Stomach smooth muscle (tissue), 2 donors: ENCODE results near the gene OR6C75.
"Not testable (repeated sequence)": the region's sequence is repeated elsewhere in the genome, so short reads cannot be mapped to it uniquely, and the experiment has no call there.

Experiments used
- H3K27ac ChIP-seq: one replicate; pipeline ENCODE4 v1.7.0; 2013; ENCODE audit warnings: mild to moderate bottlenecking, low read length, inconsistent platforms
- H3K27me3 ChIP-seq, 2 donors: one replicate each; pipeline ENCODE4 v1.7.0; 2013; ENCODE audit warnings: low read length in 2 of 2; ENCODE audit not compliant: insufficient read depth in 2 of 2, control insufficient read depth in 1 of 2
- H3K36me3 ChIP-seq, 2 donors: one replicate each; pipeline ENCODE4 v1.7.0; 2013; ENCODE audit warnings: low read length in 2 of 2; ENCODE audit not compliant: control insufficient read depth in 2 of 2, insufficient read depth in 2 of 2
- H3K4me1 ChIP-seq: one replicate; pipeline ENCODE4 v1.7.0; 2013; ENCODE audit warnings: low read length; ENCODE audit not compliant: control insufficient read depth, insufficient read depth
- H3K4me3 ChIP-seq, 2 donors: one replicate each; pipeline ENCODE4 v1.7.0; 2013; ENCODE audit warnings: low read length in 2 of 2
- H3K9ac ChIP-seq, 2 donors: one replicate each; pipeline ENCODE4 v1.7.0; 2013; ENCODE audit warnings: low read length in 2 of 2, mild to moderate bottlenecking in 1 of 2
- H3K9me3 ChIP-seq, 2 donors: one replicate each; pipeline ENCODE4 v1.7.0; 2013; ENCODE audit warnings: low read length in 2 of 2; ENCODE audit not compliant: control insufficient read depth in 2 of 2
- donor health status: healthy.
- donor health status: Pancreatic carcinoma.

OR6C75 gene

GRCh38 chr12:55362675-55363074 is at the start of gene OR6C75:
Gene OR6C75, plus strand, starts transcription at chr12:55362975. Its CDS starts 2,136 bp downstream, at chr12:55365111.
- Histone ChIP-seq H3K4me1 (no peaks in the 10 kb centered on the region), H3K36me3 (no peaks in the 10 kb centered on the region), H3K27ac (no peak within 1 kb of the TSS), H3K27me3 (no peaks in the 10 kb centered on the region), H3K9ac (no peak within 1 kb of the TSS), H3K9me3 (no peaks in the 10 kb centered on the region), H3K4me3 (no peak within 1 kb of the TSS)

GRCh38 chr12:55314043-55314442 is 48.7 kb upstream of the OR6C75 start, which contains the start of gene OR6C1:
Gene OR6C1, plus strand, starts transcription at chr12:55314343. Its CDS starts 6,257 bp downstream, at chr12:55320600.
- H3K4me1 ChIP-seq = no peaks in the 10 kb centered on the region
- H3K27ac ChIP-seq = no peak within 1 kb of the TSS
- H3K36me3 ChIP-seq = no peaks in the 10 kb centered on the region
- no peaks in the 10 kb centered on the region for H3K9me3 ChIP-seq
- no peak within 1 kb of the TSS for H3K4me3 ChIP-seq
- H3K27me3 ChIP-seq = no peaks in the 10 kb centered on the region
- no peak within 1 kb of the TSS for H3K9ac ChIP-seq

DNA sequence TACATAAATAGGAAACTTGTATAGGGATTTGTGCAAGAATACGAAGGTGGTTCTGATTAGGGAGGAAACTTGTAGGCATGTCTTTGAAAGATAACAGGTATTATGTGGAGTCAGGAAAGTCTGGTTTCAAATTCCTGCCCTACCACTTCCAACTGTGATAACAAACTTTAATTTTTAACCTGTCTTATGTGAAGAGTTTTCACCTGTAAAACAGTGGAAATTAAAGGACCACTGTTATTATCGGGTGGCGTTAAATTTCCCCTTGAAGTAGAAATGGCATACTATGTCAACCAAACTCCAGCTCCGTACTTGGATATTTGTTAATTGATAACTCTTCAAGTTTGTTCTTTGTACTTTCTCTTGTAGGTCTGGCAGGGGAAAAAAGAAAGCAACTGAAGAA is 42.6 kb upstream of the OR6C75 start:
- Histone ChIP-seq H3K9me3 (no peaks in the 10 kb centered on the region), H3K9ac (no peak overlapping the region), H3K4me3 (no peak overlapping the region), H3K36me3 (no peaks in the 10 kb centered on the region), H3K27me3 (no peaks in the 10 kb centered on the region), H3K27ac (no peak overlapping the region), H3K4me1 (no peaks in the 10 kb centered on the region)

- not testable (repeated sequence) for H3K4me1 ChIP-seq, H3K4me3 ChIP-seq, H3K9ac ChIP-seq, H3K9me3 ChIP-seq, H3K27me3 ChIP-seq, H3K27ac ChIP-seq, H3K36me3 ChIP-seq
Observed at GRCh38 chr12:55325801-55326200, 37.0 kb upstream of the OR6C75 start.

GRCh38 chr12:55330446-55330845 is 32.3 kb upstream of the OR6C75 start, which contains the start of gene OR6C3:
Gene OR6C3, plus strand, starts transcription at chr12:55330746. Its CDS starts 955 bp downstream, at chr12:55331701.
- H3K36me3 ChIP-seq = no peaks in the 10 kb centered on the region
- H3K4me1 ChIP-seq = no peaks in the 10 kb centered on the region
- no peak within 1 kb of the TSS for H3K4me3 ChIP-seq
- H3K9me3 ChIP-seq = no peaks in the 10 kb centered on the region
- H3K9ac ChIP-seq = no peak within 1 kb of the TSS
- no peak within 1 kb of the TSS for H3K27ac ChIP-seq
- no peaks in the 10 kb centered on the region for H3K27me3 ChIP-seq

- no peaks in the 10 kb centered on the region for H3K9me3 ChIP-seq
- no peaks in the 10 kb centered on the region for H3K36me3 ChIP-seq
- H3K27me3 ChIP-seq = no peaks in the 10 kb centered on the region
- no peak overlapping the region for H3K27ac ChIP-seq
- no peak overlapping the region for H3K4me3 ChIP-seq
- H3K9ac ChIP-seq = no peak overlapping the region
- no peaks in the 10 kb centered on the region for H3K4me1 ChIP-seq
Observed at GRCh38 chr12:55336002-55336401, 26.8 kb upstream of the OR6C75 start.

GRCh38 chr12:55355338-55355737 is 7.4 kb upstream of the OR6C75 start:
- not testable (repeated sequence) for H3K27me3 ChIP-seq, H3K9ac ChIP-seq, H3K9me3 ChIP-seq, H3K4me1 ChIP-seq, H3K27ac ChIP-seq, H3K4me3 ChIP-seq, H3K36me3 ChIP-seq

DNA sequence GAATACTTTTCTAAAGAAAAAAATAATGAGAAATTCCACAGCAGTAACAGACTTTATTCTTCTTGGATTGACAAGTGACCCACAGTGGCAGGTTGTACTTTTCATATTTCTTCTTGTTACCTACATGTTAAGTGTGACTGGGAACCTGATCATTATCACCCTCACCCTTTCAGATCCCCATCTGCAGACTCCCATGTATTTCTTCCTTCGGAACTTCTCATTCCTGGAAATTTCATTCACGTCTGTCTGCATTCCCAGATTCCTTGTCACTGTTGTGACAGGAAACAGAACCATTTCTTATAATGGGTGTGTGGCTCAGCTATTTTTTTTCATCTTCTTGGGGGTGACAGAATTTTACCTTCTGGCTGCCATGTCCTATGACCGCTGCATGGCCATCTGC is 2.3 kb downstream of the OR6C75 start:
- H3K9me3 ChIP-seq = no peaks in the 10 kb centered on the region
- no peaks in the 10 kb centered on the region for H3K4me1 ChIP-seq
- H3K4me3 ChIP-seq = no peak overlapping the region
- H3K9ac ChIP-seq = no peak overlapping the region
- no peaks in the 10 kb centered on the region for H3K27me3 ChIP-seq
- H3K36me3 ChIP-seq = no peaks in the 10 kb centered on the region
- no peak overlapping the region for H3K27ac ChIP-seq

DNA sequence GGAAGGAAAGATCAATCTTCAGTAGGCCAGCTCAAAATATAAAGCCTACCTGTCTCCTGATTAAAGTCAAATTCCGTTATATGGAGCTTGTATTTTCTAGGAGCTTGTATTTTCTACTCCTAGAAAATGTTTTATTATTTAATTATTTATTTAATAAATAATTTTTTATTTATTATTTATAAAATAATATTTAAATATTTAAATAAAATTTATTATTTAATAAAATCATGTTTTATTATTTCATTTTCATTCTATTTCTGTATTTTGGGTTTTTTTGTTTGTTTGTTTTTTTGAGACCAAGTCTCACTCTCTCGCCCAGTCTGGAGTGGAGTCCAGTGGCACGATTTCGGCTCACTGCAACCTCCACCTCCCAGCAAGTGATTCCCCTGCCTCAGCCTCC is 9.7 kb downstream of the OR6C75 start:
- Histone ChIP-seq H3K4me3 (no peak overlapping the region), H3K9ac (no peak overlapping the region), H3K4me1 (no peaks in the 10 kb centered on the region), H3K27me3 (no peaks in the 10 kb centered on the region), H3K9me3 (no peaks in the 10 kb centered on the region), H3K27ac (no peak overlapping the region), H3K36me3 (no peaks in the 10 kb centered on the region)

DNA sequence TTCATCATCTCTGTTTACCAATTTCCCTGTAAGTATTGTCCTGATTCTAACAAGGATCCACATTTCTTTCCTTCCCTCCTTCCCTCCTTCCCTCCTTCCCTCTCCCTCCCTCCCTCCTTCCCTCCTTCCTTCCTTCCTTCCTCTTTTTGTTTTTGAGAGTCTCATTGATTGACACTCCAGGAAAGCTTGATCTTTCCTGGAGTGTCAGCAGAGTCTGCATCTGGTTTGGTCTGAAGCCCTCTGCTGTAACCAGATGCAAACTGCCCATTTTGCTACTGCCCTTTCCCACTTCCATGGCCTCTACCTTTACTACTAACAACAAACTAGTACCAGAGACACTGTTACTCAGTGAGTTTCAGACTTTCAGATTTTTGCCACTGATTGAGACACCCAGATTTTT is 23.1 kb downstream of the OR6C75 start:
- H3K4me1 ChIP-seq = no peaks in the 10 kb centered on the region

DNA sequence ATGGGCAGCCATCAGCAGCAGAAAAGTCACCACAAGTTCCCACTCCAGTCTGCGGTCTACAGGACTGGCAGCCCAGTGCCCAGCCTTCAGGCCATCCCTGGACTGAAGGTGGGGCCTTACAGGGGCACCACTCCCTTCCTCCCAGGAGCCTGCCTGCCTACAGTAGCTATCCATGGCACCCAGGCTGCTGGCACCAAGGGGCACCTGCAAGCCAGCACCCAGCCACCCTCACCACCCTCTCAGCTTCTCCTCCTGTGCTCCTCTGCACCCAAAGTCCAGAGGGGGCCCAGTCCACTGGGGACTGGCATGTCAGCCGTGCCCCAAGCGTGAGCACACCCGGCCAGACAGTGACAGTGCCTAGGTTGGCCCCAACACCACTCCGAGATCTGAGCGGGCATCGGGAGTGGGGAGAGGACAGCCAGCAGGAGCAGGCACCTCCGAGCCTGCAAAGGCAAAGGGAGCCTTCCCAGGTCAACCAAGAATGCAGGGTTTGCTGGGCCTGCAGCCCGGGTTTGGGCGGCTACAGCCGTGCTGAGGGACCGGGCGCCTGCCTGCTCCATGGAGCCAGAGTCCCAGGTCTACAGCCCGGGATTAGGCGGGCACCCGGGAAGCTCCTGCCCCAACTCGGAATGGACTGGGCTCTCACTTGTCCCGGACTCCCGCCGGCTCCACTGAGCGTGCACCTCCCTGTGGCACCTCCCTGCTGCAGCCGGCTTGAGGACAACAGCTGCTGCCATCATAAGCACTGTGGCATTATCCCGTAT is 29.4 kb downstream of the OR6C75 start:
- Histone ChIP-seq H3K9me3 (no peaks in the 10 kb centered on the region), H3K4me3 (no peak overlapping the region), H3K36me3 (no peaks in the 10 kb centered on the region), H3K4me1 (no peaks in the 10 kb centered on the region), H3K9ac (no peak overlapping the region), H3K27ac (no peak overlapping the region), H3K27me3 (no peaks in the 10 kb centered on the region)

More for the DNA sequence above, 23.1 kb downstream of the OR6C75 start:
- Histone ChIP-seq H3K9me3 (no peaks in the 10 kb centered on the region), H3K27me3 (no peaks in the 10 kb centered on the region), H3K4me3 (no peak overlapping the region), H3K27ac (no peak overlapping the region), H3K9ac (no peak overlapping the region), H3K36me3 (no peaks in the 10 kb centered on the region)
